Osteocyte (in vitro differentiated cells): Measurements from ENCODE around the gene FIBP. TPM values are rescaled to one million over a fixed set of nuclear protein-coding genes. Genes with fewer than 3 reads are reported as not detected.
A peak's percentile ranks its signal among the peaks of the same experiment; 100 is the strongest.

Source experiments
- DNase-seq: peaks from one replicate; pipeline ENCODE4 v3.0.0; 2021; ENCODE audit warnings: mixed read lengths; ENCODE audit not compliant: unreplicated experiment; ENCODE audit errors: extremely low spot score
- H3K27ac Mint-ChIP-seq: one replicate; pipeline ENCODE4 v1.8.0; 2021; ENCODE audit warnings: mild to moderate bottlenecking, mixed read lengths; ENCODE audit not compliant: unreplicated experiment
- H3K27me3 Mint-ChIP-seq: one replicate; pipeline ENCODE4 v1.8.0; 2021; ENCODE audit warnings: mixed read lengths; ENCODE audit not compliant: unreplicated experiment
- H3K36me3 Mint-ChIP-seq: one replicate; pipeline ENCODE4 v1.8.0; 2021; ENCODE audit warnings: mixed read lengths; ENCODE audit not compliant: unreplicated experiment
- H3K4me1 Mint-ChIP-seq: one replicate; pipeline ENCODE4 v1.8.0; 2021; ENCODE audit warnings: mixed read lengths; ENCODE audit not compliant: unreplicated experiment
- H3K4me3 Mint-ChIP-seq: one replicate; pipeline ENCODE4 v1.8.0; 2021; ENCODE audit warnings: mild to moderate bottlenecking, moderate library complexity, mixed read lengths; ENCODE audit not compliant: unreplicated experiment
- H3K9me3 Mint-ChIP-seq: one replicate; pipeline ENCODE4 v1.8.0; 2021; ENCODE audit warnings: mixed read lengths; ENCODE audit not compliant: unreplicated experiment
- total RNA-seq: library from RNA; stranded (reverse); gene quantifications from 2 replicates; pipeline ENCODE4 v1.2.1, GENCODE V29; 2021
- TF ChIP-seq, protein P1 (sequence below): fragments of 200-600 bp; sonication (generic); IDR thresholded peaks from 2 replicates; pipeline ENCODE4 v1.5.0; 2021; ENCODE audit warnings: antibody characterized with exemption, mild to moderate bottlenecking, moderate library complexity

Gene FIBP
- total RNA-seq, 1 donor from 2014 or later, result 92.4 TPM

DNA sequence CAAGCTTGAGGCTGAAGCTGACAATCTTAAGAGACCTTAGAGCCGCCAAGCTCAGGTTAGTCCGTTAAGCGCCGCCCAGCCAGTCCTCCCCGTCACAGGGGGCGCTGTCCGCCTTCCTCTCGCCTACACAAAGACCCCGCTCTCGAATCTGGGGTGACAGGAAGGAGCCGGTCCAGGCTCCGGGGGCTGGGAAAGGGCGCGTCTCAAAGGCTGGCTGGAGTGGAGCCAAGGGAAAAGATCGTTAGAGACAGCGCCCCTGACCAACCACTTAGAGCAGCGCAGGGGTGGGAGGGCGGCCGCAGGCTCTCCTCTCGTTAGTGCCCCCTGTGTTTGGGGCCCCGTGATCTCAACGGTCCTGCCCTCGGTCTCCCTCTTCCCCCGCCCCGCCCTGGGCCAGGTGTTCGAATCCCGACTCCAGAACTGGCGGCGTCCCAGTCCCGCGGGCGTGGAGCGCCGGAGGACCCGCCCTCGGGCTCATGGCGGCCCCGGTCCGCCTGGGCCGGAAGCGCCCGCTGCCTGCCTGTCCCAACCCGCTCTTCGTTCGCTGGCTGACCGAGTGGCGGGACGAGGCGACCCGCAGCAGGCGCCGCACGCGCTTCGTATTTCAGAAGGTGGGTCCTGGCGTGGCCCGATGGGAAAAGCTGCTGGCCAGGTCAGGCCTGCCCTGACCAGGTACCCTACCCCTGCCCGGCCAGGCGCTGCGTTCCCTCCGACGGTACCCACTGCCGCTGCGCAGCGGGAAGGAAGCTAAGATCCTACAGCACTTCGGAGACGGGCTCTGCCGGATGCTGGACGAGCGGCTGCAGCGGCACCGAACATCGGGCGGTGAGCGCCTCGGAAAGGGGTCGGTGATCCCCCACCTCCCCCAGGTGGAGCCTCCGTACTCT, 27.8 kb downstream of the FIBP start, which contains the start of gene MUS81:
Gene MUS81 (plus strand): TSS at position 156 of the 887 bp plus-strand sequence. CDS start 321 bp downstream, at position 477.
- no peaks in the 10 kb centered on the region for H3K27me3 Mint-ChIP-seq

GRCh38 chr11:65859812-65860277, 28.4 kb downstream of the FIBP start:
- Mint-ChIP-seq H3K27ac (peak overlapping the region; percentile 97), H3K27me3 (no peaks in the 10 kb centered on the region), H3K4me1 (peaks cover 53% of the 10 kb centered on the region), H3K36me3 (peaks cover 26% of the 10 kb centered on the region), H3K4me3 (peak overlapping the region; percentile 89), H3K9me3 (no peaks in the 10 kb centered on the region)
- TF ChIP-seq, protein P1, sequence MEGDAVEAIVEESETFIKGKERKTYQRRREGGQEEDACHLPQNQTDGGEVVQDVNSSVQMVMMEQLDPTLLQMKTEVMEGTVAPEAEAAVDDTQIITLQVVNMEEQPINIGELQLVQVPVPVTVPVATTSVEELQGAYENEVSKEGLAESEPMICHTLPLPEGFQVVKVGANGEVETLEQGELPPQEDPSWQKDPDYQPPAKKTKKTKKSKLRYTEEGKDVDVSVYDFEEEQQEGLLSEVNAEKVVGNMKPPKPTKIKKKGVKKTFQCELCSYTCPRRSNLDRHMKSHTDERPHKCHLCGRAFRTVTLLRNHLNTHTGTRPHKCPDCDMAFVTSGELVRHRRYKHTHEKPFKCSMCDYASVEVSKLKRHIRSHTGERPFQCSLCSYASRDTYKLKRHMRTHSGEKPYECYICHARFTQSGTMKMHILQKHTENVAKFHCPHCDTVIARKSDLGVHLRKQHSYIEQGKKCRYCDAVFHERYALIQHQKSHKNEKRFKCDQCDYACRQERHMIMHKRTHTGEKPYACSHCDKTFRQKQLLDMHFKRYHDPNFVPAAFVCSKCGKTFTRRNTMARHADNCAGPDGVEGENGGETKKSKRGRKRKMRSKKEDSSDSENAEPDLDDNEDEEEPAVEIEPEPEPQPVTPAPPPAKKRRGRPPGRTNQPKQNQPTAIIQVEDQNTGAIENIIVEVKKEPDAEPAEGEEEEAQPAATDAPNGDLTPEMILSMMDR, result no peak
- DNase-seq, result no peak

More for the DNA sequence above, 27.8 kb downstream of the FIBP start, which contains the start of gene MUS81:
- peaks cover 49% of the 10 kb centered on the region for H3K4me1 Mint-ChIP-seq
- H3K36me3 Mint-ChIP-seq, result peaks cover 26% of the 10 kb centered on the region
- peak within 1 kb of the TSS; percentile 97 for H3K27ac Mint-ChIP-seq
- peak within 1 kb of the TSS; percentile 89 for H3K4me3 Mint-ChIP-seq
- peak; percentile 98 for DNase-seq
- TF ChIP-seq, protein P1, result peak; percentile 96
- H3K9me3 Mint-ChIP-seq, result no peaks in the 10 kb centered on the region

DNA sequence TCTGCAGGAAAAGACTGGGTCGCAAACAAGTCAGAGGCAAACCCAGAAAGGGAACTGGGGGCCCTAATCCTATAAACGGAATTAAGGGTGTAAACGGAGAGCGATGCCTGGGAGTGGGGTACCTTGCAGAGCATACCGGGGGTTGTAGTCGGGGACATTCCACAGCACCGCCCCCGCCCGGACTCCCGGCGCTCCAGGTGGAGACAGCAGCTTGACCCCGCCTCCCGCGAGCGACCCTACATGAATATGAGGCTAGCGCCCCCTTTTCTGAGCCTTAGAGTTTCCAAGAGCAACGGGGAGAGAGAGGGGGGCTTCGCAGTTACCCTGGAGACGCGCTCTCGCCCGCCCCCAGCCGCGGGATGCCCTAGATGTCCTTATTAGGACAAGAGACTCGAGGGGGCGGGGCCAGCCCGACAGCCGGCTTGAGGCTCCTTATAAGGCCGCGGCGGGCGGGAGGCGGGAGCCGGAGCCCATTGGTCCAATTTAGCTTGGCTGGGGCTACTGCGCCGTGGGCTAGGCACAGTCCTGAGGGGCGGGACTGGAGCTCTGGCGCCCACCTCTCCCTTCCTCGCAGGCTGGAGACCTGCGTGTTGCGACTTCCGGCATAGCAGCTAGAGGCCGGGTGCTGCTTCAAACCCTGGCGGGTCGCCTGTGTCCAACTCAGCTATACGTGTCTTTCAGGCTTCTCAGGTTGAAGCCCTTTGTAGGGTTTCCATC, 29.0 kb downstream of the FIBP start:
- TF ChIP-seq, protein P1, result peak; percentile 12
- DNase-seq, result peak; percentile 98
- no peaks in the 10 kb centered on the region for H3K9me3 Mint-ChIP-seq
- peak overlapping the region; percentile 97 for H3K27ac Mint-ChIP-seq
- H3K4me3 Mint-ChIP-seq, result peak overlapping the region; percentile 89
- H3K36me3 Mint-ChIP-seq, result peaks cover 32% of the 10 kb centered on the region
- peaks cover 58% of the 10 kb centered on the region for H3K4me1 Mint-ChIP-seq
- H3K27me3 Mint-ChIP-seq, result no peaks in the 10 kb centered on the region

DNA sequence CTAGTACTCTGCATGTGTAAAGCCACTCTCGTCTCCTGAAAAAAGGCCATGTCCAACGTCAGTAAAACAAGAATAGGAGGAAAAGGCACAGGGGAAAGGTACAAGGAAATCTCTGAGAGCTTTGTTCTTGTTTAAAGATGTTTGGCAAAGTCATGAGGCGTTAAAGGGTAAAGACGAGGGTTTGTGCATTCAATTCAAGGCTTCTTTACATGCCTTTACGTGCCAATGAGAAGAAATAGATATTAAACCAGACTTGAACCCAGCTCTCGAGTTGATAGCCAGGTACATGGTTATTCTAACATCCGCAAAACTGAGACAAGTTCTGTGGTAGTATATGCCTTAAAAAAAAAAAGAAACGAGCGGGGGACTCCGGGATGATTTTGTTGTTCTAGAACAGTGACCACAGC, 29.6 kb downstream of the FIBP start:
- Mint-ChIP-seq H3K27me3 (no peaks in the 10 kb centered on the region), H3K27ac (peak overlapping the region; percentile 97), H3K4me1 (peaks cover 58% of the 10 kb centered on the region), H3K4me3 (peak overlapping the region; percentile 89), H3K9me3 (no peaks in the 10 kb centered on the region), H3K36me3 (peaks cover 38% of the 10 kb centered on the region)
- TF ChIP-seq, protein P1, result no peak
- no peak for DNase-seq
